Stimulated activated CD4-positive, alpha-beta T cell treated with anti-CD3 and anti-CD28 coated beads, Interleukin-12 subunit alpha, Interleukin-12 subunit beta, amount 100 ng/mL, for 24 hours (primary cell): ENCODE measurements around the gene RPS19.

Source experiments
- DNase-seq, 2 experiments: peaks; one replicate each; pipeline ENCODE4 v3.0.0-alpha.2; 2020; ENCODE audit warnings: low read depth in 2 of 2

The RPS19 gene

GRCh38 chr19:41915021-41915775 is 55.1 kb downstream of the RPS19 start:
- no peak for DNase-seq

- DNase-seq, result no peak
Observed at GRCh38 chr19:41915776-41916414, 55.8 kb downstream of the RPS19 start.

GRCh38 chr19:41917676-41918075 is 57.6 kb downstream of the RPS19 start:
- DNase-seq, result no peak

DNA sequence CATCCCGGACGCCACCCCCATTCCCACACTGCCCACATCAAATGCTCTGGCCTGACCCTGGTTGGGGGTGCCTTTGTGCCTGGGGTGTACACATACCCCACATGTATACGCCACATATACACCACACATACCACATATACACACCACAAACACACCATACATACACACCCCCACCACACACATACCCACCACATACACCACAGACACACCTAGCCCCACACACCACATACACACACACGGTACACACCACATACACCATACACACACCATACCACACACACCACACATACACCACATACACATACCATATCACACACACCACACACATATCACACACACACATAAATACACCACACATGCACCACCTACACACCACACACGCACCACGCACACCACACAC is 58.0 kb downstream of the RPS19 start:
- no peak for DNase-seq

- no peak for DNase-seq
Observed at GRCh38 chr19:41918653-41919244, 58.7 kb downstream of the RPS19 start.

GRCh38 chr19:41919948-41920712 is 60.1 kb downstream of the RPS19 start:
- DNase-seq, result no peak

GRCh38 chr19:41920882-41921576 is 61.0 kb downstream of the RPS19 start:
- no peak for DNase-seq

GRCh38 chr19:41921577-41922576 is 61.8 kb downstream of the RPS19 start:
- no peak for DNase-seq
